Thyroid gland (tissue), 4 donors: ENCODE measurements around the gene EXOC6. TPM values are rescaled to one million over a fixed set of nuclear protein-coding genes. Genes with fewer than 3 reads are reported as not detected.

ENCODE experiments used
- DNase-seq, 2 donors: peaks; one replicate each; pipeline ENCODE4 v3.0.0-alpha.2; 2019
- H3K27ac ChIP-seq, 3 donors: fragments of 200-600 bp; sonication (generic); 1 replicate in 2 of 3; 2 replicates in 1 of 3; pipeline ENCODE4 v1.5.1; 2016 to 2019; ENCODE audit warnings: mild to moderate bottlenecking in 1 of 3, moderate library complexity in 1 of 3
- H3K27me3 ChIP-seq: fragments of 200-600 bp; sonication (generic); one replicate; pipeline ENCODE4 v1.5.1; 2019
- H3K36me3 ChIP-seq, 2 donors: fragments of 200-600 bp; sonication (generic); one replicate each; pipeline ENCODE4 v1.5.1; 2016 to 2019
- H3K4me1 ChIP-seq, 2 donors: fragments of 200-600 bp; sonication (generic); one replicate each; pipeline ENCODE4 v1.5.1; 2017 to 2019
- H3K4me3 ChIP-seq, 3 donors: fragments of 200-600 bp; sonication (generic); replicated peaks in 1 of 3; 1 replicate in 2 of 3; 2 replicates in 1 of 3; pipeline ENCODE4 v1.5.1; 2016; ENCODE audit warnings: mild to moderate bottlenecking in 1 of 3
- H3K9me3 ChIP-seq: fragments of 200-600 bp; sonication (generic); one replicate; pipeline ENCODE4 v1.5.1; 2017
- CTCF ChIP-seq, 6 experiments: fragments of 200-600 bp in 3 of 6; fragments of 450-650 bp in 3 of 6; sonication (generic) in 3 of 6; IDR thresholded peaks; one replicate each; pipeline ENCODE4 v1.5.1; 2016 to 2019; ENCODE audit warnings: antibody characterized with exemption in 6 of 6, mild to moderate bottlenecking in 2 of 6, inconsistent platforms in 1 of 6, moderate library complexity in 1 of 6
- POLR2A ChIP-seq, 2 donors: fragments of 450-650 bp; IDR thresholded peaks; one replicate each; pipeline ENCODE4 v1.6.1; 2017; ENCODE audit warnings: antibody characterized with exemption in 2 of 2, mild to moderate bottlenecking in 2 of 2, moderate library complexity in 1 of 2
- WGBS, 2 donors: methylation state at CpG; one replicate each; pipeline ENCODE4 v1.1.5; 2017; 5-methylcytosine and 5-hydroxymethylcytosine counted together
- intact Hi-C: fragments of 100-400 bp; cut with DNase I; formaldehyde crosslinking; loops from one replicate; pipeline ENCODE4 v1.15.1; 2023
- total RNA-seq, 4 donors: library from RNA; depleted of rRNA; stranded (reverse); fragments of >200 nt; gene quantifications; one replicate each; pipeline ENCODE4 v1.2.3, GENCODE V29; 2016

Gene EXOC6
- total RNA-seq, 4 donors from 2014 or later = 51.6 to 74.0 (median 61.1) TPM

- H3K36me3 ChIP-seq = no peaks in the 10 kb centered on the region
- DNase-seq = no peak
- intact Hi-C loops = no loop called here
- H3K4me1 ChIP-seq = peaks cover 0 to 7% of the 10 kb centered on the region in 2 donors
- 60 to 70% methylated on average over 1 of the region's 1 CpG for WGBS, 2 donors
- H3K4me3 ChIP-seq = no peak overlapping the region
- TF ChIP-seq POLR2A (IDR thresholded peaks at IDR 0.05) = no peak
- no peak for TF ChIP-seq CTCF (IDR thresholded peaks at IDR 0.05)
- H3K27me3 ChIP-seq = no peaks in the 10 kb centered on the region
- H3K27ac ChIP-seq = no peak overlapping the region
- H3K9me3 ChIP-seq = no peaks in the 10 kb centered on the region
Measured at GRCh38 chr10:92816091-92816531, 32.2 kb upstream of the EXOC6 start.

- no peaks in the 10 kb centered on the region for H3K36me3 ChIP-seq
- peaks cover 8 to 11% of the 10 kb centered on the region in 2 donors for H3K4me1 ChIP-seq
- intact Hi-C loops = no loop called here
- no peak overlapping the region for H3K4me3 ChIP-seq
- H3K27ac ChIP-seq = peak overlapping the region in 2 of 3 donors; percentile 21 to 41
- no peaks in the 10 kb centered on the region for H3K27me3 ChIP-seq
- H3K9me3 ChIP-seq = no peaks in the 10 kb centered on the region
- TF ChIP-seq POLR2A (IDR thresholded peaks at IDR 0.05) (no peak), CTCF (IDR thresholded peaks at IDR 0.05) (no peak)
- DNase-seq = no peak
- WGBS, 2 donors = 68 to 69% methylated on average over 6 of the region's 6 CpGs
Measured at GRCh38 chr10:92822060-92822634, 26.2 kb upstream of the EXOC6 start.

- intact Hi-C loops = no loop called here
- no peak overlapping the region for H3K27ac ChIP-seq
- H3K9me3 ChIP-seq = no peaks in the 10 kb centered on the region
- DNase-seq = no peak
- peaks cover 8 to 11% of the 10 kb centered on the region in 2 donors for H3K4me1 ChIP-seq
- peak in 2 of 6 experiments; percentile 11 to 26 for TF ChIP-seq CTCF (IDR thresholded peaks at IDR 0.05)
- no peak for TF ChIP-seq POLR2A (IDR thresholded peaks at IDR 0.05)
- no peaks in the 10 kb centered on the region for H3K27me3 ChIP-seq
- H3K36me3 ChIP-seq = no peaks in the 10 kb centered on the region
- 78 to 80% methylated on average over 9 of the region's 9 CpGs for WGBS, 2 donors
- H3K4me3 ChIP-seq = no peak overlapping the region
Measured at GRCh38 chr10:92822964-92823363, 25.4 kb upstream of the EXOC6 start.

- H3K4me3 ChIP-seq = no peak overlapping the region
- no peak for DNase-seq
Measured at GRCh38 chr10:92826061-92826460, 22.3 kb upstream of the EXOC6 start.

More at GRCh38 chr10:92826061-92826460, 22.3 kb upstream of the EXOC6 start:
- WGBS, 2 donors = 81 to 87% methylated on average over 5 of the region's 5 CpGs
- no peaks in the 10 kb centered on the region for H3K27me3 ChIP-seq
- H3K27ac ChIP-seq = no peak overlapping the region
- no peaks in the 10 kb centered on the region for H3K9me3 ChIP-seq
- intact Hi-C loops = no loop called here
- no peaks in the 10 kb centered on the region for H3K36me3 ChIP-seq
- TF ChIP-seq POLR2A (IDR thresholded peaks at IDR 0.05) (no peak), CTCF (IDR thresholded peaks at IDR 0.05) (no peak)
- peaks cover 8 to 11% of the 10 kb centered on the region in 2 donors for H3K4me1 ChIP-seq
